Uterus (tissue), 4 donors: ENCODE results near the gene TMC3. TPM values are rescaled to one million over a fixed set of nuclear protein-coding genes. Genes with fewer than 3 reads are reported as not detected.
"Not testable (repeated sequence)": the region's sequence is repeated elsewhere in the genome, so short reads cannot be mapped to it uniquely, and the experiment has no call there.

Source experiments
- DNase-seq, 2 donors: peaks; one replicate each; pipeline ENCODE4 v3.0.0-alpha.2; 2019 to 2020
- H3K27ac ChIP-seq, 2 donors: fragments of 200-600 bp; sonication (generic); 1 replicate in 1 of 2; 2 replicates in 1 of 2; pipeline ENCODE4 v1.5.1; 2016 to 2018
- H3K27me3 ChIP-seq, 2 donors: fragments of 200-600 bp; sonication (generic); one replicate each; pipeline ENCODE4 v1.5.1; 2018 to 2019; ENCODE audit warnings: control low read depth in 1 of 2
- H3K36me3 ChIP-seq, 2 donors: fragments of 200-600 bp; sonication (generic); one replicate each; pipeline ENCODE4 v1.5.1; 2019; ENCODE audit warnings: control low read depth in 1 of 2
- H3K4me1 ChIP-seq, 2 donors: fragments of 200-600 bp; sonication (generic); one replicate each; pipeline ENCODE4 v1.5.1; 2018 to 2019; ENCODE audit warnings: control low read depth in 1 of 2
- H3K4me3 ChIP-seq, 2 donors: fragments of 200-600 bp; sonication (generic); 1 replicate in 1 of 2; 2 replicates in 1 of 2; pipeline ENCODE4 v1.5.1; 2018 to 2019; ENCODE audit warnings: mild to moderate bottlenecking in 1 of 2
- H3K9me3 ChIP-seq, 2 donors: fragments of 200-600 bp; sonication (generic); one replicate each; pipeline ENCODE4 v1.5.1; 2019; ENCODE audit warnings: control low read depth in 1 of 2
- CTCF ChIP-seq, 4 experiments: fragments of 200-600 bp in 2 of 4; fragments of 450-650 bp in 2 of 4; sonication (generic) in 2 of 4; IDR thresholded peaks; one replicate each; pipeline ENCODE4 v1.5.1; 2016 to 2019; ENCODE audit warnings: antibody characterized with exemption in 4 of 4, mild to moderate bottlenecking in 2 of 4, moderate library complexity in 1 of 4
- POLR2A ChIP-seq, 2 donors: fragments of 450-650 bp; IDR thresholded peaks; one replicate each; pipeline ENCODE4 v1.6.1; 2016; ENCODE audit warnings: antibody characterized with exemption in 2 of 2, mild to moderate bottlenecking in 1 of 2, moderate library complexity in 1 of 2
- intact Hi-C: fragments of 100-400 bp; cut with DNase I; formaldehyde crosslinking; loops from one replicate; pipeline ENCODE4 v1.15.1; 2023; ENCODE audit warnings: low total_unique reads
- total RNA-seq, 4 donors: library from RNA; depleted of rRNA in 3 of 4; stranded (reverse); fragments of >200 nt in 3 of 4; gene quantifications; one replicate each; pipeline versions ENCODE4 v1.1.0 to v1.2.4, GENCODE V29; 2014 to 2023
- donor health status: DM: yes; HTN: yes; CAD: no.

The TMC3 gene
- total RNA-seq, 4 donors from 2014 or later, result 0.14 TPM; not detected in 3

DNA sequence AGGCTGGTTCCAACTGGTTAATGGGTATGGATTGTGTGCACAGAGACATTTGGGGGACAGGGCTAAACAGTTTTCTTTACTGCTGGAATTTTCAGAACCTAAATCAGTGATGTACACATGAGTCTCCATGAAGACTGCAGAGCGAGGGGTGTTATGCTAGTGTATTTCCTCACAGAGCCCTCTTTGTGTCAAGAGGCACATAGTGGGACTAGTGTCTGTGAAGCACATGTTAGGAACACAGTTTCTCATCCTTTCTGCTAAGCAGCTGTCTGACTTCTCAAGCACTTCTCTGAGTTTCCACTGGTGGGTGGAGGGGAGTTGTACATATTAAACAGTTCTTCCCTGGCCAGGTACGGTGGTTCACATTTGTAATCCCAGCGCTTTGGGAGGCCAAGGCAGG is 40.6 kb downstream of the TMC3 start:
- H3K4me3 ChIP-seq, result no peak overlapping the region
- H3K27ac ChIP-seq, result no peak overlapping the region
- H3K9me3 ChIP-seq, result no peaks in the 10 kb centered on the region
- H3K4me1 ChIP-seq, result no peaks in the 10 kb centered on the region
- intact Hi-C loops, result no loop called here
- TF ChIP-seq POLR2A (IDR thresholded peaks at IDR 0.05) (no peak), CTCF (IDR thresholded peaks at IDR 0.05) (no peak)
- H3K27me3 ChIP-seq, result no peaks in the 10 kb centered on the region
- no peak for DNase-seq
- no peaks in the 10 kb centered on the region for H3K36me3 ChIP-seq

- Histone ChIP-seq H3K4me1 (no peaks in the 10 kb centered on the region), H3K27ac (no peak overlapping the region), H3K4me3 (no peak overlapping the region), H3K9me3 (no peaks in the 10 kb centered on the region), H3K36me3 (no peaks in the 10 kb centered on the region), H3K27me3 (no peaks in the 10 kb centered on the region)
- intact Hi-C loops, result no loop called here
- TF ChIP-seq POLR2A (IDR thresholded peaks at IDR 0.05) (no peak), CTCF (IDR thresholded peaks at IDR 0.05) (no peak)
- no peak for DNase-seq
Measured at GRCh38 chr15:81332326-81332725, 41.7 kb downstream of the TMC3 start.

DNA sequence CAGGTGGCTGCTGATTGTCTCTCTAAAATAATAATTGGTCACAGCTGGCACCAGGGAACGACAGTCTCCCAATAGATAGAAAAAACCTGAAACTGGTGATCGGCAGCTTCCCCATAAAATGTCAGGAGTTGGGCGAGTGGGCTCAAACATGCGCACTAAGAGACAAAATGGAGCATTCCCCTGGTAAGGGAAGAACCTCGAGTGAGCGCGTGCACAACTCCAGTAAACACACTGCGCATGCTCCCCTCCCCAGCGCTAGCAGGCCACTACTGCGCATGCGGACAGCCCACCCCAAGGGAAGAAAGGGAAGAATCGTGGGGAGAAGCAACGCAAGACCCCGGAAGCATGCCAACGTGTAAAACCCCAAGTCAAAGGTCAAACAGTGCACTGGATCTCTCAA is 42.4 kb downstream of the TMC3 start:
- TF ChIP-seq POLR2A (IDR thresholded peaks at IDR 0.05), result no peak
- TF ChIP-seq CTCF (IDR thresholded peaks at IDR 0.05), result no peak
- no peaks in the 10 kb centered on the region for H3K36me3 ChIP-seq
- DNase-seq, result no peak
- H3K27me3 ChIP-seq, result no peaks in the 10 kb centered on the region
- no peaks in the 10 kb centered on the region for H3K9me3 ChIP-seq
- no peaks in the 10 kb centered on the region for H3K4me1 ChIP-seq
- no peak overlapping the region for H3K27ac ChIP-seq
- no peak overlapping the region for H3K4me3 ChIP-seq
- intact Hi-C loops, result no loop called here

- H3K27me3 ChIP-seq, DNase-seq, H3K4me1 ChIP-seq, H3K4me3 ChIP-seq, H3K27ac ChIP-seq, intact Hi-C loops, H3K9me3 ChIP-seq, H3K36me3 ChIP-seq: not testable (repeated sequence)
Measured at GRCh38 chr15:81331141-81331540, 42.9 kb downstream of the TMC3 start.

- no peaks in the 10 kb centered on the region for H3K4me1 ChIP-seq
- no peak overlapping the region for H3K27ac ChIP-seq
- no peaks in the 10 kb centered on the region for H3K27me3 ChIP-seq
- no peak overlapping the region for H3K4me3 ChIP-seq
- no peak for DNase-seq
- intact Hi-C loops, result no loop called here
- TF ChIP-seq CTCF (IDR thresholded peaks at IDR 0.05) (no peak), POLR2A (IDR thresholded peaks at IDR 0.05) (no peak)
- no peaks in the 10 kb centered on the region for H3K9me3 ChIP-seq
- H3K36me3 ChIP-seq, result no peaks in the 10 kb centered on the region
Measured at GRCh38 chr15:81330366-81331090, 43.5 kb downstream of the TMC3 start.

GRCh38 chr15:81329446-81329845 is 44.6 kb downstream of the TMC3 start:
- no peak for DNase-seq
- intact Hi-C loops, result no loop called here
- Histone ChIP-seq H3K27me3 (no peaks in the 10 kb centered on the region), H3K27ac (no peak overlapping the region), H3K4me1 (no peaks in the 10 kb centered on the region), H3K4me3 (no peak overlapping the region), H3K36me3 (no peaks in the 10 kb centered on the region), H3K9me3 (no peaks in the 10 kb centered on the region)
- TF ChIP-seq CTCF (IDR thresholded peaks at IDR 0.05), result no peak
- TF ChIP-seq POLR2A (IDR thresholded peaks at IDR 0.05), result no peak
